HG03025 (cell line): ENCODE results near the gene RBM7.

ENCODE experiments used
- ATAC-seq: cut with Tn5 transposase; IDR thresholded peaks from one replicate; pipeline ENCODE4 v1.9.1; 2021; ENCODE audit warnings: mild to moderate bottlenecking, moderate library complexity; ENCODE audit not compliant: unreplicated experiment, low FRiP score

The RBM7 gene

DNA sequence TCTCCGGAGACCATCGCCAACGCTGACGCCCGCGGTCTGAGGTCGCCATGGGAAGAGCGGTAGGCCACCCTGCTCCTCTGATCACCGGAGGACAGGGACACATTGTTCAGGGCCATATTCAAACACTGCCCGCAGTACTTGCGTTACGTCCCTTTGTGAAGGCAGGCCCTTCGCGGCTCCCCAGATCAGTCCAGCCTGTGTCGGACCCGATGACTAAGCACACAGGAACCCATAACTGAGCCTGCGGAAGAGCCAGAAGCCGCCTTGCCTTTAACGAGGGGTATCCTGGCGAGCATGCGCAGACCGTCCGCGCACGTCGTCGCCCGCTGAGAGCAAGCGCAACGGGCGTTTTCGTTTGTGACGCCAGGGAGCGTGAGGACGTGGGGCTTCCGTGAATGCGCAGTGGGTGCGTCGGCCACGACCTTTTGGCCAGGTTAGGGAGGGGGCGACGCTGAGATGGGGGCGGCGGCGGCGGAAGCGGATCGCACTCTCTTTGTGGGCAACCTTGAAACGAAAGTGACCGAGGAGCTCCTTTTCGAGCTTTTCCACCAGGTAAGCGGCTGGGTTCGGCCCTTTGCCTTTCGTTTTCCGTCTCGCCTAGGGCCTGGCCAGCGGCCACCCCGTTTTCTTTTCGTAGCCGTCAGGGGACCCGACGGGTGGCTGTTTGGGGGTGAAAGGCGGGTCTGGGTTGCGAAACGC, at the start of gene RBM7, which contains the start of gene C11orf71:
RBM7 (plus strand) TSS at position 451 of the 699 bp plus-strand sequence; CDS start at position 457, 6 bp downstream.
C11orf71 (minus strand) TSS at position 296 of the 699 bp plus-strand sequence; CDS start at position 116, 180 bp downstream.
- peak; percentile 96 for ATAC-seq

- no peak for ATAC-seq
Measured at GRCh38 chr11:114353443-114353842, 47.0 kb upstream of the RBM7 start.

DNA sequence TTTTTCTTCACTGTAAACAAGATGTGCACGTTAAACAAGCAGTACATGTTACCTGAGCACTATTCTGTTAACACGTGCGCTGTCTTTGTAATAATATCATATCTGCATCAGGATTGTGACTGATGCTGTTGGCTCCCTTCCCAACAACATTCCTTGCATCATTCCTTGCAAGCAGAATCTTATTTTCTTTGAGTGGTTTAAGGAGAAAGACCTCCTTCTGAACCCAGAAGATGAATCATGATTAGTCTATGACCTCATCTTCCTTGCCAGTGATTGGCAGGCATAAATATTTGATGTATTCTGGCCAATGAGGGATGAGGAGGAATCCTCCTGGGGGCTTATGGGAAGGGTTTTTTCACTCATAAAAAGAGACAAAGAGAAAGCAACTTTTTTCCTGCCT, 46.4 kb upstream of the RBM7 start:
- no peak for ATAC-seq

DNA sequence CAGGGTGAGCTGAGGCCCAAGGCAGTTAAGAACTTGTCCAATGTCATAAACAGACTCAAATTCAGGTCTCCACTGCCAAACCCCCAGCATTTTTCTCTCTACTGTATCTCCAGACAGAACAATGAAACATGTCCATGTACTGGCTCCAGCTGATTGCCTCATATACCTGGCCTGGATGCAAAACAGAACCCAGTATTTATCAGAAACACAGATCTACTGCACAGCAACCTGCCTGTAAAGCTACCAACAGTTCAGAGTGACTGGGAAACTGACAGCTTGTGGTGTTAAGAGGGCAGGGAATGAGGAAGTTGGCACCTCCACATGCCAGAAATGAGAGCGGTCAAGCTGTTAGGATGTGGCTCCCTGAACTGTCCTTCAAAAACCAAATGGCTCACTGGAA, 41.8 kb upstream of the RBM7 start:
- no peak for ATAC-seq

DNA sequence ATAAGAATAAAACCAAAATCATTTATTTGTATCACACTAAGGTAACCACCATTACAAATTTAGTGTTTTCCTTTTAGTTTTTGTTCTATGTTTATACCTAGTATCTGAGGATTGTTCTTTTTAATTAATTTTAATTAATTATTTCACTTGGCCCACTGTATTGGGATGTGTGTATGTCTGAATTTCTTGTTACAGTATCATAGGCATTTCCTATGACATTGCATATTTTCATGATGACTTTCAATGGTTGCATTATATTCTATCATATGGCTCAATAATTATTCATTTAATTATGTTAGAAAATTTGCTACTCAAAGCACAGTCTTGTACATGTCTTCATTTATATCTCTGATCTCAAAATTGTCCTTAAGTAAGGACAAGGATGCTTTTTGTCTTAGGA, 41.1 kb upstream of the RBM7 start:
- ATAC-seq, result no peak

GRCh38 chr11:114362326-114362725, 38.1 kb upstream of the RBM7 start:
- no peak for ATAC-seq

DNA sequence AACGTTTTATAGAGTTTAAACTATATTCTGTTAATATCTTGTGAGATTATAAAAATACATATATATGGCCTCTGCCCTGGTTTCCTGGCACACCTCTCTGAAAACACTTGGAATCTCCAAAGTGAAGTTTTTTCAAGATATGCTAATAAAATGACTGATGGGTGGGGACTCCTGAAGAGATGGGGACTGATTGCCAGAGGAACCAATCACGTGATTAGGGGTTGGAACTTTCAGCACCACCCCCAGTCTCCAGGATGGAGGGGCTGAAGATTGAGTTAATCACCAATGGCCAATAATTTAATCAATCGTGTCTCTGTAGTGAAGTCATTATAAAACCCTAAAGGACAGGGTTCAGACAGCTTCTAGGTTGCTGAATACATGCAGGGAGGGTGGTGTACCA, 37.5 kb upstream of the RBM7 start:
- no peak for ATAC-seq

GRCh38 chr11:114366331-114367243, 33.9 kb upstream of the RBM7 start:
- ATAC-seq, result no peak

DNA sequence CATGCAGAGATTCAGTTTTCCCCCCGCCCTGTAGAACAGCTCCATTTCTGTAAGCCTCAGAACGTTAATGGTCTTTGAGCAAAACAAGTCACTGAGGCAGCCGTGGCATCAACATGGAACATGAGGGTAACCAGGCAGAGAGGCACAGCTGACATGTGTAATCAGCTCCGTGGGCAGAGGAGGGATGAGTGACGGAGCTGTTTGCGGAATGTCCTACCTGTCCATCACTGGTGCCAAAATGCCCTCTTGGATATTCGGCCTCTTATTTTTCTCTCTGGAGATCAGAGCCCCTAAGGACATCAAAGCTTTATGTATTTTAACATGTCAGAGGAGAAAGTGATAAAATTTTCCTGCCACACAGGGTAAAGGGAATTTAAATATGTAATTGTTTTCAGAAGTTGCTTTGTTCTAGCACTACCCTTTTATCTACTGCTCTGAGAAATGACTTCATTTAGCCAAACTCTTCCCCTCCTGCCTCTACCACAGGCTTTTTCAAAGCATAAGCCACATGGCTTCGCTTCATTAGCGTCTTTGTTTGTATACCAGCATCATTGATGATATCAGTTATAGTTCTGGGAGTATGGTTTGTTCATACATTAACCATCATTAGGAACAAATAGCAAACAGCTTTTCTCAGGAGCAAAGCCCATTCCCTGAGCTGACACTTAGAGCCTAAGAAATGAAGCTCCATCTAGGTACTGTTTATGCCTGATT, 33.1 kb upstream of the RBM7 start:
- ATAC-seq, result no peak

- ATAC-seq, result no peak
Measured at GRCh38 chr11:114368918-114369680, 31.4 kb upstream of the RBM7 start.

DNA sequence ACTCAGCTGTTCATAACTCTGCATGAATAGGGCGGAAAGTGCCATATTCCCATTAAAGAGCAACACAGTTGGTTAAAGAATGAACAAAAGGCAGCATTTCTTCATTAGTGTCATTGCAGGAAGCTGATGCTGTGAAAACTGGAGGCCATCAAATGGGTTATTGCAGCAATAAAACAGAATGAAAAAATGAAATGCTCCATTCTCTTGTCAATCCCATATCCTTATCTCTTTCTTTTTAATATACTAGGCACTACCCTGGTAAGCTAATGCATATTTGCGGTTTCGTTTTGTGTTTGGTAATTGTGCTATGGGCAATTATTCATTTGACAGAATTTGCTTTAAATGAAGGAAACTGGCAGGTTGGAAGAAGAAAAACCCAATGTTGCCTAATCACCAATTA, 25.4 kb upstream of the RBM7 start:
- ATAC-seq, result no peak

DNA sequence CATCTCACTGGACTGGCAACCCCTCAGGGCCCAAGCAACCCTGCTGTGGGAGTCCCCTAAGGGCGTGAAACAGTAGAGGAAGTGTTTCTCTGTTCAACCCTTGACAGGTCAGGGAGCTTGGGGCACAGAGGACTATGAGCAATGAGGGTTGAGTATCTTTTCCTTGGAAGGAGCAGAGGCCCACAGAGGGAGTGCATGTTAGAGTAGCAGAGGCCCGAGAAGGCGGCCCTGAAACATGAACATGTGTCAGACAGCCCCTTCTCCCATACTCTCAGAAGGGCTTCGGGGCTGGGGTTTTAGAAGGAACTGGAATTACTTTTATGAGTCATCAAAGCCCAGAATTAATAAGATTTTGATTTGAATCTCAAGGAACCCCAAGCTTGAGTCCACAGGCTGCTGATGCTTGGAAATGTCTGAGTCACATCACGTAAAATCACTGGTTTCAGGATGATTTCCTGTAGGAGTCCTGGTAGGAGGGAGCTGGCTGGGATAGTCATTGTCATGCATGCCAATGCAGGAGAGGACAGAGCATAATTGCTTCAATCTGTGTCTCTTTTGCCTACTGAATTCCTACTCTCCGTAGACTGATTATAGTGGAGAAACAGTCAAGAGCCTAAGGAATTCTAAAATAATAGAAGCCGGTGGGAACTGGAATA, 22.7 kb upstream of the RBM7 start:
- ATAC-seq, result no peak

- no peak for ATAC-seq
Measured at GRCh38 chr11:114379394-114380069, 20.9 kb upstream of the RBM7 start.

DNA sequence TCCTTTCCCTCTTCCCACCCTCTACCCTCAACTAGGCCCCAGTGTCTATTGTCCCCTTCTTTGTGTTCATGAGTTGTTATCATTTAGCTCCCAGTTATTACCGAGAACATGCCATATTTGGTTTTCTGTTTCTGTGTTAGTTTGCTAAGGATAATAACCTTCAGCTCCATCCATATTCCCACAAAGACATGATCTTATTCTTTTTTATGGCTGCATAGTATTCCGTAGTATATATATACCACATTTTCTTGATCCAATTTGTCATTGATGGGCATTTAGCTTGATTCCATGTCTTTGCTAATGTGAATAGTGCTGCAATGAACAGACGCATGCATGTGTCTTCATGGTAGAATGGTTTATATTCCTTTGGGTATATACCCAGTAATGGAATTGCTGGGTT, 18.0 kb upstream of the RBM7 start:
- ATAC-seq, result no peak

GRCh38 chr11:114384487-114384886, 16.0 kb upstream of the RBM7 start:
- ATAC-seq, result no peak

DNA sequence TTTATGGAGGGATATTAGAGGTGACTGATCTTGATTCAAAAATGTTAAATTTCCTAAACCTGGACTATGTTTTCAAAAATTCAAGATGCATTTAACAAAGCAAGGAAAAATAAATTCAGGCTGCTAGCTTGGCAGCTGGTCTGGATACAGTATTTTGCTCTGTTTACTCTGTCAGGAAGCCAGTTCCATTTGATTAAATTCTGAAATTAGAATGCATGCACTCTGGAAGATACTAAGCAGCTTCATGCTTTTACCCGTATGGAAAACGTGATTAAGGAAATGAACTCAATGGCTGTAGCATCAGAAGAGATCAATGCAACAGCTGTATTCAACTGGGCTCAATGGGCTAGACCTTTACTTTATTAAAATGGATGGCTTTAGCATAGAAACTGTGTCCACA, 14.3 kb upstream of the RBM7 start:
- ATAC-seq, result no peak

- no peak for ATAC-seq
Measured at GRCh38 chr11:114386545-114386944, 13.9 kb upstream of the RBM7 start.

- no peak for ATAC-seq
Measured at GRCh38 chr11:114392735-114393667, 7.5 kb upstream of the RBM7 start.
